ENCODE data around the gene TJP2.
"Not testable (repeated sequence)": the region's sequence is repeated elsewhere in the genome, so short reads cannot be mapped to it uniquely, and the experiment has no call there.

TJP2 gene

DNA sequence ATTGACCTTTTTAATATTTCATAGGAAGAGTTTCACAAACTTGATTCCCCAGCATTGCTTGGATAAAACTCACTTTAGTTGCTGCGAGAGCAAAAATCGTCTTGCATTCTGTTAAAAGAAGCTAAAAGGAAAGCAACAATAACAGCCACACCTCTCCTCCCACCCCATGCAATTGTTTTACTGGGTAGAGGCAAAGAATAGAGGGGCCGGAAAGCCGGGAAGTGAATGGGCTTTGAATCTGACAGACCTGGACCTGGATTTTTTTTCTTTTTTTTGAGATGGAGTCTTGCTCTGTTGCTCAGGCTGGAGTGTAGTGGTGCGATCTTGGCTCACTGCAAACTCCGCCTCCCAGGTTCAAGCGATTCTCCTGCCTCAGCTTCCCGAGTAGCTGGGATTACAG lies 9.5 kb upstream of the TJP2 start:
- not testable (repeated sequence) for DNase-seq

DNA sequence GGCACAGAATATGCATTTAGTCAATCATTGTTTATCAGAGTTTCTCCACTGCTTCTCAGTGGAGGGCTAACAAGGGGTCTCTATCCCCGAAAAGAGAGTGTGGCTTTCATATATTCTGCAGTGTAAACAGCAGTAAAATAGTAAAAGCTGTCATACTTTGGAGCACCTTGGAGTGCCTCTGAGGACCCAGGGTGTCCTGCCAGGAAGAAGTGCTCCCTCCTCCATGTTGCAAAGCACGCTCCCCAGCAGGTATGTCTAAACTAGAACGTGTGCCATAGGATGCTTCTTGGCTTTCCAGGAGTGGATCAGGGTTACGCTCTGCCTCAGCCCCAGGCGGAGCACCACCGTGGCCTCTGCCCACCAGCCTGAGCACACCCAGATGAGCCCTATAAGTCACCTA lies 8.5 kb upstream of the TJP2 start:
- DNase-seq = no peak

DNA sequence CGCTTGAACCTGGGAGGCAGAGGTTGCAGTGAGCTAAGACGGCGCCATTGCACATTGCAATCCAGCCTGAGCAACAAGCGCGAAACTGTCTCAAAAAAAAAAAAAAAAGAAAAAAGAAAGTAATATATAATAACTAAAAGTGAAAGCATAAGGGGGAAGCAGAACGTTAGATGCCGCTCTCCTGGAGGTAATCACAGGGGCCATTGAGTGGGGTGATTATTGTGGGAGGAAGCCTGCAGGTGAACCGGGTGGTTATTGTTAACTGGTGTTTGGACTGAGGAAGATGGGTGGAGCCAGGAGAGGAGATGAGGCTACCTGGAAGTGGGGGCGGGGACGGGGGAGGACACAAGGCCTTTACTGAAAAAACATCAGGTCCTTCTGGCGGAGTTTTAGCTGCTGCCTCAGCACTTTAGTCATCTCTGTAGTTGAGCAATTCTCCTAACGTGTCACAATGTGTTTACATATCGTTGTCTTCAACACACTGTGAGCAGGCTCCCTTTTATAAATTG lies 5.3 kb upstream of the TJP2 start:
- no peak for DNase-seq

DNA sequence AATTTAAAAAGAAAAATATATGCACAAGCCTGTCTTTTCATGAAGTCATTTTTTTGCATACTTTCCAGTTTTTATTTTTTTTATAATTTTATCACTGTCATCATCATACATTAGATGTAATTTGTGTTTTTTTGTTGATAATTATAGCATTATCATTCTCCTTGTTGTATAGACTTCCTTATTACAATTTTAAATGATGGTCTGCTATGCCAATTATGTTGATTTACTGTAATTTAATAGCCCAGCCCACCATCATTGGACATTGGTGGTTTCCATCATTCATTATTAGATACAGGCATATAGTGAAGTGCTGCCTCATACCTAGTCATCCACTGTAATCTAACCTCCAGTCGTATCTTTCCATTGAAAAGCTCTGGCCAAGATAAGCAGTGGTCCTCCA lies 3.8 kb upstream of the TJP2 start:
- no peak for DNase-seq

DNA sequence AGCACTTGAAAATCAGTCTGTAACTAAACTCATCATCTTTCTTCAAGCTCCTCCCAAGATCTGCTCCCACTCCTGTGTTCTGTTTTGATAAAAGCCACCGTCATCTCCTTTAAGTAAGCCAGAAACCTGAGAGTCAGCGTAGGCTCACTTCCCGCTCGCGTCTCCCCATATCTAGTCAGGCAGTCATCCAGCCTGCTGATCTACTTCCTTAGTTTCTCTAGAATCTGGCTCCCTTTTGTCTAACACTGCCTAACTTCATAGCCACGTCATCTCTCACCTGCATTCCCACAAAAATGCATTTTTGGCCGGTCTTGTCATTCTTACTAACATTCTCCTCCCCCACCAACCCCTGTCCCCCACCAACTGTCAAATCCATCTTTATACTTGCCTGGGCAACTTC lies 3.0 kb upstream of the TJP2 start:
- no peak for DNase-seq

DNA sequence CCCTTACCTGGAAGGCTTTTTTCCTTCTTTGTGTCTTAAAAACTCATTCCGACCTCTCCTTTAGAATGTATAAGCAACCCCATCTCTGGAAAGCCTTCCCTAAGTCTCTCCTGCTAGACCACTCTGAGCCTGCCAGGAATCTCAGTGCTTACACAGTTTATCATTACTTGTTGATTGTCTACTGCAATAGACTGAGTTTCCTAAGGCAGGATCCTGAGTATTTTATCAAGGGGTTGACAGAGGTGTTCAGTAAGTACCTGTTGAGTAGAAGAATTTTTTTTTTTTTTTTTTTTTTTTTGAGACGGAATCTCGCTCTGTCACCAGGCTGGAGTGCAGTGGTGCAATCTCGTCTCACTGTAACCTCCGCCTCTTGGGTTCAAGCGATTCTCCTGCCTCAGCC lies 2.6 kb upstream of the TJP2 start:
- DNase-seq = no peak

DNA sequence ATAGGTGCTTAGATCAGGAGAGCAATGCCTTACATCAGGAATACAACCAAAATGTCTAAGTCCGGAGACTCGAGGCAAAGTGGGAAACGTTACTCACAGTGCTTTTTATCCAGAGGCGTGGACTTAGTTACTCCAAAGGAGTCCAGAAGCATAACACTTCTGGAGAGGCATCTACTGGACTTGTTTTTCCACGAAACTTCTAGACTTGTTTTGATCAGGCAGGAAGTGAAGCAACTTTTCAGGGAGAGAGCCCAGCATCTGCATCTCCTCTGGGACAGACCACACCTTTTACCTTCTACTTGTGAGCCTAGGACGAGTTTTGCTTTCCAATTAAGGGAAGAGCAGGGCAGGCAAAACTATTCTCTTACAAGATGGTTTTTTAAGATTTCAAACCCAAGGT lies 1.2 kb upstream of the TJP2 start:
- no peak for DNase-seq

DNA sequence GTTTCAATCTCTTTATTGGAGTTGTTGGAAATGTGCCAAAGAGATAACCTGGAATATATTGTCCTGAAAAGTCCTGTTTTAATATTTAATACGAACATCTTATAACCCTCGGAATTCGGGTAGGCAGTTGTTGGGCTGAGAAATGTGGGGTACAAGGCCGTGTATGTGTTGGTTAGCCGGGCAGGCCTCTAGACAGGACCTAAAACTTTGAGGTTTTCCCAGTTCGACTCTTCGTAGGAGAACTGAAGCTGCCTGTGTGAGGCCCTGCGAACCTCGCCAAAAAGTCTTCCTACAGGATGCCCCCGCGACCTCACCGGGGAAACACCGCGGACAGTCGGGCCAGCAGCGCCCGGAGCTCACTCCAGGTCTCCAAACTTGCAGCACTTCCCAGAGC lies 583 bp upstream of the TJP2 start:
- DNase-seq = peak; percentile 22

DNA sequence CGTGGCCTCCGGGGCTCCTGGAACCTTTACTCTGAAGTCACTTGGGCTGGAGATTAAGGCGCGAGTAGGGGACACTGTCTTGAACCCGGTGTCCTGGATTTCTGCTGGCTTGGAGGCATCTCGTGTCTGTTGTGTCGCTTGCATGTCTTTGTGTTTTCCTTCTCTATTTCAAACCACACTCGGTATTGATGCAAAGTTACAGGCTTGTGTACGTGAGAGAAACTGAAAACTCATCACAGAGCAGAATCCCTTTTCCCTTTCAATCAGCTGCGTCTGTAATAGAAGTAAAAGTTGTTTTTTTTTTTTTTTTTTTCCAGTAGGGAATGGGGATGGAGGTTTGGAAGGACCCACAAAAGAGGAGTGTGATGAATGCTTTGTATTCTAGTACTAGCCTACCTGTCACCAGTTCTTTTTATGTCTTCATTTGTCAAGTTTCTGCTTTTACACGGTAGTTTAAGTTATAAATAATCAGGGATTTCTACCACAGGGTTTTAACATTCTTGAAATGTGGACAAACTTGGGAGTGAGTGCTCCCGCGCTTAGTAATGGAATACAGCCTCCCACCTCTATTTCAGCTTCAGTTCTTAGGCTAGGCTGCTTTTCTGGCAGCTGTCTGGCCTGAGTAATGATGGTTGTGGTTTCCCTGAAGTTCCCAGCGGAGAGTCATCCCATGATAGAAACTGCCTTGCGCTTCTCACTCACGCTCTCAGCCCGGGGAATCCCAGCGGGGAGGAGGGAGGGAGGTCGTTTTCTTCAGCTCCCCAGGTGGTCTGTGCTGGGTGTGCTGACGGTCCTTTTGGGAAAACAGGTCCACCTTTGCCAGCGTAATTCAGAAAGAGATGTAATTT lies 763 bp downstream of the TJP2 start:
- DNase-seq = no peak

DNA sequence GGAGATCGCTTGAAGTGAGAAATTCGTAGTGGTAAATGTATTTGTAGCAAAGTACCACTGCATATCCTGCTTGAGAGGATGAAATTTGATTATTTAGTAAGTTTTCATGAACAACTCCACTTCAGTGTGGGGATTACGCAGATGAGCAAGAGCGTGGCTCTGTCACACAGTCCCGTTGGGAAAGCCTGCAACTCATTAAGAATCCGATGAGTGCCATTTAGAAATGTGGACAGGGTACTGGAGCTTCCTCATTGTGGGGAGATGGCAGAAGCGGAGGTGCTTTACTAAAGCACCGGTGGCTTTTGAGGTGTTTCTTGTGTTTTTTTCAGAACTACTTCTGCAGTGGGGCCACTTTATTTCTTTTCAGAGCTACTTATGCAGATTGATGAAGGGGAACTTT lies 1.4 kb downstream of the TJP2 start:
- no peak for DNase-seq

DNA sequence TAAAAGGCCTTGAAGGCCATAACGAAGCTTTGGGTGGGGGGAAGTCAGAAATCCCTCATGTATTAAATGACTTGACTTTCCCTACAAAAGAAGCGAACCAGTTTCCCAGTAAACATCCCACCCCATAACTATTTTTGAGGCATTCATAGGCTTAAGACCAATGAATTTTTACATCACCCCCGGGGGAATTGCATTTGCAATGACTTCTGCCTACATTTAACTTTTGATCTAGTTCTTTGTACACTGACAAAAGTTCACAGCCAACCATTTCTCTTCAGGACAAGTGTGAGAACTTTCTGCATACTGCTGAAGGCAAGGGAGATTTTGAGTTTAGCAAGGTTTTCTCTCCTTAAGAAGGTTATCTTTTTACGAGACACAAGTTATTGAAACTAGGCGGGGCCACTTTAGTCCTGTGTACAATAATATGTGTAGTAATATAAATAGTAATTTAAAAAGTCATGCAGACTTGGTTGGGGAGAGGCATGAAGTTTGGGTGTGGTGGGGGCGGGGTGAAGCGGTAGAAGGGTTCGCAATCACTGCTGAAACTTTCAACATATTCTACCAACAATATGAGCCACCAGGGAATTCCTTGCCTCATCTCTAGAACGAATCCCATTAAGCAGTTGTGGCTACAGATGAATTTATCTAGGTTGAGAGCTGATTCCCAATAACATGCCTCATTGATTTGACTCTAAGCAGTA lies 2.5 kb downstream of the TJP2 start:
- no peak for DNase-seq

DNA sequence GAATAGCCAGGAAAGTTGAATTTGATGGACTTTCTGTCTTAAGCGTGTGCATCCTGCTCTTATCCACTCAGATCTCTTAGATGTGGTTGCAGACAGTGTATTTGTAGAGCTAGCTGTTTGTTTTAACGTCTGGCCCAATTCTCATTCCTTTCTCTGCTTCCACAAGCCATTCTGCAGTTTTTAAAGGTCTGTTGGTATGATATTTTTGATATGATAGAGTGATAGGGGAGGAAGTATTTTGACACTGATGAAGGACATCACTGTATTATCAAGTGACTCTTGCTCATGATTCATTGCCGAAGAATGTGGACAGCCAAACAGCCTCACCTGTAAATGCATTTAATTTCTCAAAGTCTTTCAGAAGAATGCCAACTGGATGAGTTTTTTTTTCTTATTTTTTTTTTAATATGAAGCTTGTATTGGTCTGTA lies 4.5 kb downstream of the TJP2 start:
- DNase-seq = no peak

DNA sequence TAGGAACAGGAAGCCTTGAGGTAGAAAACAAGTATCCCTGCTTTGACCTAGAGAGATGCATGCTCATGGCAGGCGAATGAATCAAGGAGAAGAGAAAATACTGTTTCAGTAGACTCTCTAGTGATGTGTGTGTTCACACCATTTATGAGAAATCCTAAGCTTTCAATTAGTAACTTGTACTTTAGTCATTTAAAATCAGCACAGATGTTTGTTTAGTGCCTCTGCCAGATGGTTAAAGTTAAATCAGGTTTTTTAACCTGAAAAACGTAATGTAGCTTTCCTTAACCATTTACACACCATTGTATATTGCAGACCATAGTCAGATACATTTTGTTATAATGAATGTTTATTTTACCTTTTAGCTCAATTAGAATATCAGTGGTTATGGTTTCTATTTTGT lies 5.0 kb downstream of the TJP2 start:
- no peak for DNase-seq

DNA sequence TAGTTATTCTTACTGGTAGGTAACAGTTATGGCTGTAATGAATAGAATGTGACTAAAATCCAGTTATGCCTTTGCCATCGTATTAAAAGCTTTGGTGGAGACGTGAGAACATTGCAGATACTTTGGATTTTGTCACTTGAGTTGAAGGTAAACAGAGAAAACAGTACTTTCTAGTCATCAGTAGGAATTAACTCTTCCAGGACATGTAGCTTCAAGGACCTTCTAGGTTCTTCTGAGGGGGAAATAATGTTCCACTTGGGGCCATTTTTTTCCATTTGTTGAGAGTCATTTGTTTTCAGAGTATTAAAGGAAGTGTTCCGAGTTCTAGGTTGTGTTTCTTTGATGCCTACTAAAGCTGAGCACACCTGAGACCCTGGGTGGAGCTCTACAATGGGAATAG lies 6.1 kb downstream of the TJP2 start:
- DNase-seq = no peak

DNA sequence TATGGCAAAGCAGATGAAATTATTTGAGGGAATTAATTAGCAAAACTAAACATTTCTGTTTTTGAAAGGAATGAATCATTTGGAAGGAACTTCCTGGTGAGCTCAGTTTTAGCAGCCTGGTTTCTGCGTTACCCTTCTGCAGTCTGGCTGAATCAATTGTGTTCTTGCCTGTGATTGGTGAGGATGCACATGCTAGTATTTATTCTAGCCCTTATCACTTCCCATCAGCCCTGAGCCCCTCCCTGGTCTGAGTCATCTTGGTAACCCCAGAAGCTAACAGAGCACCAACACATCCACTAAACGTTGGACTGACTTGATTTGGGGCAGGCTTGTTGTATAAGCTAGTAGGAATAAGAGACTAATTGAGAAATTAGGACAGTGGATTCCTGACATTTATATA lies 6.6 kb downstream of the TJP2 start:
- DNase-seq = peak; percentile 63

DNA sequence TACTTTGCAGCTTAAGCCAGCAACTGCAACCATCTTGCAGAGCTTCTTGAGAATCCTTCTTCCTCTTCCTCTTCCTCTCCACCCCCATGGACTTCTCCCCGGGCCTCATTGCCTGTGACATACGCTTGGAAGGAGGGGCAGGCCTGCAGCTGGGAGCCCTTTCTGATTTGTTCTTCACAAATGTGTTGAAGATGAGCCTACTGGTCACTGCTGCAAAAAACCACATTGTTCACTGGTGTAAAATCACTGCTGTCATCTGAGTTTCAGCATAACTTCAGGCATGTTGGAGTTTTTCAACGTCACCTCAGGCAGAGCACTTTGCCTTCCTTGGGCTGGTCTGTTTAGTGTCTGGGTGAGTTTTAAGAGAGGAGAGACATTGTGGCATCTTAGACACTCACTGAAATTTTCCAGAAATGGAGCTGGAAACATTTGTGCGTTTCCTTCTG lies 7.9 kb downstream of the TJP2 start:
- DNase-seq = peak; percentile 70

DNA sequence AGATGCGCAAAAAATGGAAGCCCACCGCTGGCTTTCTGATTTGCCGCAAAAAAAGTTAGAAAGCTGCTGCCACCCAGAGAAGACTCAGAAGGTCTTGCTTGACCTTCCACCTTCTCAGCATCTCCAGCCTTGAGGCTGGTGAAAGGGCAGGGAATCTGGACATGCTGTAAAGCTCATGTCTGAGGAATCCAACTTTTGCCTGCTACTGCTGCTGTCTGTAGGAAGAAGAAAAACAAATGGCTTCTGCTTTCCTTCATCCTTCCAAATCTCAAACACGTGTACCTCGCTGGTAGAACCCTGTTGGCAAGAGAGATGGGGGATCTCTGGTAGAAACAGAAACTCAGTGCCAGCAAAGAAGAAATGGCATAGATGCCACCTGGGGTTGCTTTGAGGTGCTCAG lies 10.2 kb downstream of the TJP2 start:
- no peak for DNase-seq

DNA sequence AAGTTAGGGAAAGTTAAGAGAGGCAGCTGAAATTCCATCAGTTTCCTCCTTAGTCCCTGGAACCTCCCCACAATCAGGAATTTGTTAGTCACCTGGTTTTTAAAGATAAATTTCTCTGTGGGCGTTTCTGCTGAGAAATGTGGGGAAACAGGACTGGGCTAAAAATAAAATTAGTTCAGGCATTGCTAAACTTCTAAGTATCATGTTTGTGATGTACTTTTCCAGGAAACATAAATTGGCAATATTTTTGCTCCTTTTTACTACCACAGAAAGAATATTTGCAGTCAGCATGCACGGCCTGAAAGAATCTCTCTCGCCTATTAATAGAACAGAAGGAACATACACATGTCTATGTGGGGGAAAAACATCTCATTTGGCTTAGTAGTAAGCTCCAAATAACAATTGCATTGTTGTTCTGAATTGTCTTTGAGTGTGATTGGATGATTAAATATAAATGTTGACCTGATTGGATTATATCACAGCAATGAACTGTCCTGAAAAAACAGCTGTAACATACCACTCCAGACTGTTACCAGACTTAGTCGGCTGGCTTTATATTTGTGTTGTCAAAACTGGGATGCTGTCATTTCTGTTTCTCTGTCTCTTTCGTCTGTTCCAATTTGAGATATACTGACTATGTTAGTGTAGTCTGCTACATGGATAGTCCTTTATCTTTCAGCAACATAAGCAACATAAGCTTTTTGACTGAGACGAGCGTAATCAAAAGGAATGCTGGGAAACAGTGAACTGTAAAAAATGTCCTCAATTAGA lies 12.9 kb downstream of the TJP2 start:
- no peak for DNase-seq

DNA sequence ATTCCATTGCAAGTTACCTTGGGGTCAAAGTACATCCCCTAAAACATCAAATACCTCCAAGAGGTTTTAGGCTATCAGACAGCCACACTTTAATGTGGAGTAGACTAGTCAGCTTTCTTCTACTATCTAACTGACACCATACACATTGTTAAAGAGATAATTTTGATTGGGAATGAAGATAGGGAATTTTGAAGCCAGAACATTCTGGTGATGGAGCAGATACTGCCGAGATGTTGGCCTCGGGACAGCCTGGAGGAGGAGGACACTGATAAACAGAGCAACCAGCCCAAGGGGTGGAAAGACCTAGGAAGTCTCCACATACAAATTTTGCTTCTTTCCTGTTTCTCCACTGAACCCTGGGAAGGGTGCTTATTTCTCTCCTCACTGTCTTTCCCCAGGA lies 14.9 kb downstream of the TJP2 start:
- no peak for DNase-seq

DNA sequence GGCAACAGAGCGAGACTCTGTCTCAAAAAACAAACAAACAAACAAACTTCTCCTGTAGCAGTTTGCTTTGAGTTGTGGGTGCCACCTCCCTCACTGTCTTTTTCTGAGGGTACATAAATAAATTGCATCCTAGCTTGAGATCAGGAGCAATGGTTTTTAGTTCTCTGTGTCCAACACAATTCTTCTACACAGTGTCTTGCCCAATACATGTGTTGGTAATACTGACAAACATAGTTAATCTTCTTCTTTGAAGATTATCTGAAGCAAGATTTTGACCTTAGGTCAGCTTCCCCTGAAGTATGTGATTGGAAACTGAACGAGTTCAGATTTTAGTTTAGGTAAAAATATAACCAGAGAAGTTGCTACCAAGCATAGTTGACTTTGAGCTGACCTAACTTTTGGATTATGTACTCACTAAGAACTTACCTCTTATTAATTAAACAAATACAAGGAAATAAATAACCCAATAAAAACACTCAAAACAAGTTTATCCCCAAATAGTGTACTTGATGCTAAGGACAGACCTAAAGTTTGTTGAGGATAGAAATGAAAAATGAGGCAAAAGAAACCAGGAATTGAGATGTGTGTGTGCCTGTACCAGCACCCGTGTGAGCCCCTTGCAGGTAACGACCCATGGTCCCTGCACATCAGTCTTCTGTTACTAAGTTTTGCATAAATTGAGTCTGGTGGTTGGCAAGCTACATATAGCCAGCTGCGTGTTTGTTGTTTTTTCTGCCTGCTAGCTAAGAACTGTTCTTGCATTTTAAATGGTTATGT lies 16.2 kb downstream of the TJP2 start:
- no peak for DNase-seq

DNA sequence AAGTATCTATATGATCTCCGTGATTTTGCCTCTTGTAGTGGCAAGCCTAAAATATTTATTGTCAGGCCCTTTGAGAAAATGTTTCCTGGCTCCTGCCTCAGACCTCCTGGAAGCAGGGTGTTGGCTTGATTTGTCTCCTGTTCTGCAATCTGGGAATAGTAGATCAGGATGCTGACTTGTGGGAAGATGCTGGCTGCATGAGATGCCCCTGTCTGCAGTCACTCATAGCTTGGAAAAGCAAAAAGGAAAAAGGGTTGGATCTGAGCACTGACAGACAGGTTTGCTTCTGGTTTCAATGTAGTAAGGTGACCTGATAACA lies 16.7 kb downstream of the TJP2 start:
- no peak for DNase-seq

DNA sequence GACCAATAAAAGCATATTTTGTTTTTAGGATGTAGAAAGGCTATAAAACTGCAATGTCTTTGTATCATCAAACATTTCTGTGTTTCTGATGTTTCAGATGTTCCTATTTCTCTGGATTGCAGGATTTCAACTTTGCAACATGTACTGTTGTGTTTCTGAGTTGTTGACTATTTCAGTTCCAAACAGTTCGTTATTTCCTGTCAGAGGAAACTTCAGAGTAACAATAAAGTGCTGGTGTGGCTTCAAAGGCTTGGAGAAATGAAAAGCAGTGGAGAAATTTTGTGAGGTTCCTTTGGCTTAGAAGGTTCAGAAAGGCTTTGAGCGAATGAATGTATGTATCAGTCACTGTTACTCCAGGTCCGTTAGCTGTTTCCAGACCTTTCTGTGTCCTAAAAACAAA lies 17.2 kb downstream of the TJP2 start:
- DNase-seq = no peak

DNA sequence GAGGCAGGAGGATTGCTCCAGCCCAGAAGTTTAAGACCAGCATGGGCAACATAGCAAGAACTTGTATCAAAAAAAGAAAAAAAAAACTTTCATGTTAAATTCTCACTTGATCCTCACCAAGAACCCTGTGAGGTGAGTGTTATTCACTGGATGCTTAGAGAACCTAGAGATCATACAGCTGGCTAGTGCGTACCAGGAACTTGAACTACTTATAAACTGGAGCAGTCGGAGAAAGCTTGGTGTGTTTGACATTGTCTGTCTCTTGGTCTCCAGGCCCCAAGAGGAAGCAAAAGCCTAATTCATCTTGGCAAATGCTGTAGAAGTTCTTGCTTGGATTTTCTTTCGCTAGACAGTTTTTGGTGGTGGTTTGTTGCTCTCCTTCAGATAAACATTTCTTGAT lies 18.1 kb downstream of the TJP2 start:
- no peak for DNase-seq
